ENCODE data around the gene CFAP74. TPM values are rescaled to one million over a fixed set of nuclear protein-coding genes. Genes with fewer than 3 reads are reported as not detected.

CFAP74 gene
- polyA plus RNA-seq, 1 experiment, result not detected

- CTCF ChIA-PET, result no interaction called here
- no peak overlapping the region for H3K4me3 ChIP-seq (ENCODE audit: low read depth, low read length)
- peaks cover 47% of the 10 kb centered on the region for H3K27me3 ChIP-seq (ENCODE audit: control insufficient read depth, insufficient read depth, low read length)
- H3K9me3 ChIP-seq (ENCODE audit: control insufficient read depth, insufficient read depth, low read length), result no peaks in the 10 kb centered on the region; the same call in 1 of the 2 replicates
- DNase-seq (ENCODE audit: low read depth, low spot score), result no peak
- TF ChIP-seq CTCF (IDR thresholded peaks at IDR 0.05; ENCODE audit: low read depth, low read length), result no peak
- POLR2A ChIA-PET, result no interaction called here
- H3K27ac ChIP-seq (ENCODE audit: low read depth, low read length), result no peak overlapping the region
Observed at GRCh38 chr1:2014741-2015735, 11.5 kb upstream of the CFAP74 start.

- DNase-seq (ENCODE audit: low read depth, low spot score), result no peak
- Histone ChIP-seq H3K4me3 (ENCODE audit: low read depth, low read length) (no peak overlapping the region), H3K27me3 (ENCODE audit: control insufficient read depth, insufficient read depth, low read length) (peaks cover 42% of the 10 kb centered on the region), H3K27ac (ENCODE audit: low read depth, low read length) (no peak overlapping the region), H3K9me3 (ENCODE audit: control insufficient read depth, insufficient read depth, low read length) (no peaks in the 10 kb centered on the region; the same call in 1 of the 2 replicates)
- TF ChIP-seq CTCF (IDR thresholded peaks at IDR 0.05; ENCODE audit: low read depth, low read length), result no peak
- CTCF ChIA-PET, result interaction anchor here (2.1 kb wide), 1 partner anchor 31 kb away, joined by 5 read pairs; no protein-coding TSS in a partner anchor
- POLR2A ChIA-PET, result no interaction called here
Observed at GRCh38 chr1:2014181-2014580, 10.6 kb upstream of the CFAP74 start.

GRCh38 chr1:2009101-2010053 is 5.8 kb upstream of the CFAP74 start:
- H3K9me3 ChIP-seq (ENCODE audit: control insufficient read depth, insufficient read depth, low read length), result no peaks in the 10 kb centered on the region; the same call in 1 of the 2 replicates
- ChIA-PET POLR2A (no interaction called here), CTCF (no interaction called here)
- no peak for DNase-seq (ENCODE audit: low read depth, low spot score)
- no peak overlapping the region for H3K4me3 ChIP-seq (ENCODE audit: low read depth, low read length)
- no peak for TF ChIP-seq CTCF (IDR thresholded peaks at IDR 0.05; ENCODE audit: low read depth, low read length)
- no peak overlapping the region for H3K27ac ChIP-seq (ENCODE audit: low read depth, low read length)
- peaks cover 24% of the 10 kb centered on the region for H3K27me3 ChIP-seq (ENCODE audit: control insufficient read depth, insufficient read depth, low read length)

- ChIA-PET CTCF (interaction anchor here (1.6 kb wide), 1 partner anchor 39 kb away, joined by 6 read pairs; no protein-coding TSS in a partner anchor), POLR2A (no interaction called here)
- DNase-seq (ENCODE audit: low read depth, low spot score), result no peak
- Histone ChIP-seq H3K27me3 (ENCODE audit: control insufficient read depth, insufficient read depth, low read length) (peaks cover 23% of the 10 kb centered on the region), H3K27ac (ENCODE audit: low read depth, low read length) (no peak overlapping the region), H3K4me3 (ENCODE audit: low read depth, low read length) (no peak overlapping the region), H3K9me3 (ENCODE audit: control insufficient read depth, insufficient read depth, low read length) (no peaks in the 10 kb centered on the region)
- no peak for TF ChIP-seq CTCF (IDR thresholded peaks at IDR 0.05; ENCODE audit: low read depth, low read length)
Observed at GRCh38 chr1:2004856-2005255, 1.3 kb upstream of the CFAP74 start.

Data from AG04450 (cell line).